SK-N-SH (cell line): ENCODE results near the gene NUMA1. TPM values are rescaled to one million over a fixed set of nuclear protein-coding genes. Genes with fewer than 3 reads are reported as not detected.

ENCODE experiments used
- CTCF ChIA-PET: fragments of 300-600, 350-600 bp; formaldehyde crosslinking; extraction: SDS; loops from one replicate; lab custom pipeline; 2021; lab: Yijun Ruan, JAX
- POLR2A ChIA-PET: fragments of 350-600 bp; sonication (Branson Sonifier 250); formaldehyde crosslinking; extraction: SDS; loops from one replicate; lab custom pipeline; 2020; ENCODE audit warnings: antibody characterized with exemption, inconsistent platforms; lab: Yijun Ruan, JAX
- DNase-seq: peaks from one replicate; pipeline ENCODE4 v3.0.0; 2012
- H2AFZ ChIP-seq: fragments of 200-600 bp; sonication (generic); 2 replicates; pipeline ENCODE4 v1.8.1; 2016; ENCODE audit warnings: antibody characterized with exemption, mild to moderate bottlenecking, low read depth
- H3F3A ChIP-seq: fragments of 200-600 bp; sonication (generic); replicated peaks from 2 replicates; pipeline ENCODE3; 2016; ENCODE audit warnings: antibody characterized with exemption, mild to moderate bottlenecking; ENCODE audit not compliant: insufficient read depth
- H3K27ac ChIP-seq, 2 experiments: fragments of 200-500 bp in 1 of 2; fragments of 200-600 bp in 1 of 2; sonication (Bioruptor generic) in 1 of 2; sonication (generic), shearing (Covaris generic) in 1 of 2; 2 replicates each; pipeline versions ENCODE4 v1.5.1 to v1.6.1; 2014 to 2016; ENCODE audit warnings: low read depth in 2 of 2, inconsistent platforms in 1 of 2, low read length in 1 of 2, mild to moderate bottlenecking in 1 of 2, mixed read lengths in 1 of 2
- H3K27me3 ChIP-seq: fragments of 200-600 bp; sonication (generic), shearing (Covaris generic); 2 replicates; pipeline ENCODE4 v1.6.1; 2016; ENCODE audit warnings: mixed run types; ENCODE audit not compliant: insufficient read depth
- H3K36me3 ChIP-seq, 2 experiments: fragments of 200-500 bp in 1 of 2; fragments of 200-600 bp in 1 of 2; sonication (Bioruptor generic) in 1 of 2; sonication (generic) in 1 of 2; replicated peaks in 1 of 2; 2 replicates each; pipeline versions ENCODE3 to v1.5.1; 2014 to 2016; ENCODE audit warnings: low read length in 1 of 2, mild to moderate bottlenecking in 1 of 2; ENCODE audit not compliant: insufficient read depth in 2 of 2, control insufficient read depth in 1 of 2
- H3K4me1 ChIP-seq, 2 experiments: fragments of 200-500 bp in 1 of 2; fragments of 200-600 bp in 1 of 2; sonication (Bioruptor generic) in 1 of 2; sonication (generic), shearing (Covaris generic) in 1 of 2; 2 replicates each; pipeline versions ENCODE4 v1.5.1 to v1.6.1; 2014 to 2016; ENCODE audit warnings: low read depth in 1 of 2, low read length in 1 of 2, mixed run types in 1 of 2; ENCODE audit not compliant: insufficient read depth in 2 of 2, control insufficient read depth in 1 of 2
- H3K4me2 ChIP-seq: fragments of 200-600 bp; sonication (generic), shearing (Covaris generic); 2 replicates; pipeline ENCODE4 v1.6.1; 2017; ENCODE audit warnings: mixed run types
- H3K4me3 ChIP-seq, 2 experiments: fragments of 200-500 bp in 1 of 2; fragments of 200-600 bp in 1 of 2; sonication (Bioruptor generic) in 1 of 2; sonication (generic), shearing (Covaris generic) in 1 of 2; 2 replicates each; pipeline versions ENCODE4 v1.5.1 to v1.8.1; 2014 to 2016; ENCODE audit warnings: low read depth in 2 of 2, inconsistent platforms in 1 of 2, low read length in 1 of 2, mild to moderate bottlenecking in 1 of 2, mixed read lengths in 1 of 2, moderate library complexity in 1 of 2
- H3K79me2 ChIP-seq: fragments of 200-600 bp; sonication (generic); 2 replicates; pipeline ENCODE4 v1.8.1; 2017; ENCODE audit warnings: mild to moderate bottlenecking; ENCODE audit not compliant: insufficient read depth
- H3K9ac ChIP-seq: fragments of 200-600 bp; sonication (generic); 2 replicates; pipeline ENCODE4 v1.6.1; 2017; ENCODE audit warnings: mixed run types
- H3K9me2 ChIP-seq: fragments of 200-600 bp; sonication (generic); 2 replicates; pipeline ENCODE4 v1.6.1; 2017; ENCODE audit warnings: mixed run types
- H3K9me3 ChIP-seq: fragments of 200-600 bp; sonication (generic); 2 replicates; pipeline ENCODE4 v1.6.1; 2017; ENCODE audit warnings: mixed run types, mild to moderate bottlenecking, moderate library complexity
- H4K20me1 ChIP-seq: fragments of 200-600 bp; sonication (generic); 2 replicates; pipeline ENCODE4 v1.6.1; 2017; ENCODE audit warnings: mild to moderate bottlenecking, mixed run types; ENCODE audit not compliant: insufficient read depth
- CHD2 ChIP-seq: fragments of 150-350 bp; IDR thresholded peaks from 2 replicates; pipeline ENCODE4 v1.6.1; 2018; ENCODE audit warnings: low read length; ENCODE audit not compliant: partially characterized antibody
- CTCF ChIP-seq: fragments of 200-600 bp; sonication (generic); IDR thresholded peaks from 2 replicates; pipeline ENCODE4 v1.6.1; 2017; ENCODE audit warnings: antibody characterized with exemption, mild to moderate bottlenecking, moderate library complexity
- ELF1 ChIP-seq: IDR thresholded peaks from 2 replicates; pipeline ENCODE4 v1.4.0; 2012
- EP300 ChIP-seq, 2 experiments: IDR thresholded peaks; 2 replicates each; pipeline versions ENCODE4 v1.4.0 to v1.6.1; 2012; ENCODE audit warnings: borderline replicate concordance in 1 of 2, low read depth in 1 of 2, low read length in 1 of 2
- EZH2phosphoT487 ChIP-seq: fragments of 200-600 bp; sonication (generic); IDR thresholded peaks from 2 replicates; pipeline ENCODE4 v1.6.1; 2017; ENCODE audit warnings: low read depth, mixed run types, mild to moderate bottlenecking, antibody characterized with exemption, moderate library complexity, borderline replicate concordance
- FOSL2 ChIP-seq: IDR thresholded peaks from 2 replicates; pipeline ENCODE4 v1.4.0; 2012; ENCODE audit warnings: low read depth, mild to moderate bottlenecking, moderate library complexity, borderline replicate concordance
- FOXJ3 ChIP-seq: sonication (generic); formaldehyde crosslinking; IDR thresholded peaks from 2 replicates; pipeline ENCODE4 v1.5.1; 2020; ENCODE audit warnings: mild to moderate bottlenecking, missing genetic modification reagents
- GABPA ChIP-seq: IDR thresholded peaks from 2 replicates; pipeline ENCODE4 v1.4.0; 2012; ENCODE audit warnings: low read depth, mild to moderate bottlenecking
- GATA2 ChIP-seq: sonication (generic); formaldehyde crosslinking; IDR thresholded peaks from 2 replicates; pipeline ENCODE4 v1.5.0; 2020; ENCODE audit warnings: mild to moderate bottlenecking, missing genetic modification reagents
- MAX ChIP-seq: IDR thresholded peaks from 2 replicates; pipeline ENCODE4 v1.4.0; 2012; ENCODE audit warnings: low read depth
- MEF2A ChIP-seq: IDR thresholded peaks from 2 replicates; pipeline ENCODE4 v1.4.0; 2012; ENCODE audit warnings: low read depth, borderline replicate concordance
- NRF1 ChIP-seq: IDR thresholded peaks from 2 replicates; pipeline ENCODE4 v1.6.1; 2012; ENCODE audit warnings: low read depth, mild to moderate bottlenecking, low read length
- PBX3 ChIP-seq: IDR thresholded peaks from 2 replicates; pipeline ENCODE4; 2012
- RFX5 ChIP-seq: IDR thresholded peaks from 2 replicates; pipeline ENCODE4 v1.6.1; 2012; ENCODE audit warnings: mild to moderate bottlenecking, improper control_type of control experiment, low read length
- RXRA ChIP-seq: IDR thresholded peaks from 2 replicates; pipeline ENCODE4 v1.4.0; 2012; ENCODE audit warnings: low read depth, mild to moderate bottlenecking, borderline replicate concordance
- SIN3A ChIP-seq: IDR thresholded peaks from 2 replicates; pipeline ENCODE4 v1.6.1; 2012; ENCODE audit warnings: low read depth, mild to moderate bottlenecking, low read length, moderate library complexity, borderline replicate concordance
- USF2 ChIP-seq: fragments of 150-350 bp; IDR thresholded peaks from 2 replicates; pipeline ENCODE4 v1.6.1; 2017; ENCODE audit warnings: antibody characterized with exemption, low read length, low read depth, borderline replicate concordance
- ZBTB33 ChIP-seq: IDR thresholded peaks from 2 replicates; pipeline ENCODE4 v1.4.0; 2012; ENCODE audit warnings: low read depth, borderline replicate concordance
- WGBS: methylation state at CpG from one replicate; pipeline ENCODE4 v1.1.6; 2017; ENCODE audit warnings: low lambda C conversion rate; 5-methylcytosine and 5-hydroxymethylcytosine counted together
- polyA plus RNA-seq, 3 experiments: library from polyadenylated mRNA; depleted of rRNA; stranded (reverse); fragments of >200 nt; gene quantifications; 2 replicates each; pipeline ENCODE4 v1.2.3, GENCODE V29; 2012

The NUMA1 gene
- polyA plus RNA-seq, 1 of the 3 experiments (the other 2 are of a cell fraction) = 111 TPM

GRCh38 chr11:72013765-72014711, 66.3 kb downstream of the NUMA1 start:
- WGBS = 91% methylated on average over 36 of the region's 38 CpGs
- H3F3A ChIP-seq = peaks cover 15% of the 10 kb centered on the region
- H3K79me2 ChIP-seq = peaks cover 2% of the 10 kb centered on the region; the same call in 1 of the 2 replicates
- H3K27me3 ChIP-seq = no peaks in the 10 kb centered on the region
- H3K4me2 ChIP-seq = no peak overlapping the region
- CTCF ChIA-PET = interaction anchor here (0.7 to 21.4 kb wide), 10 partner anchors 8 to 420 kb away, joined by 3 to 416 read pairs (median 10); partner anchors contain the start of genes CLPB and LAMTOR1
- no peak overlapping the region for H3K9ac ChIP-seq
- no peaks in the 10 kb centered on the region for H3K9me3 ChIP-seq
- no peak overlapping the region for H3K4me3 ChIP-seq
- peaks cover 45 to 100% of the 10 kb centered on the region in 2 experiments for H3K36me3 ChIP-seq
- no peak overlapping the region for H2AFZ ChIP-seq
- H3K4me1 ChIP-seq = no peaks in the 10 kb centered on the region; a peak in 1 of 4 replicates
- H4K20me1 ChIP-seq = peaks cover 39% of the 10 kb centered on the region; the same call in 1 of the 2 replicates
- H3K27ac ChIP-seq = no peak overlapping the region
- no peaks in the 10 kb centered on the region for H3K9me2 ChIP-seq
- POLR2A ChIA-PET = interaction anchor here (0.7 to 2.3 kb wide), 5 partner anchors 9 to 78 kb away, joined by 3 to 6 read pairs (median 3); no protein-coding TSS in a partner anchor
- TF ChIP-seq GABPA (no peak), CHD2 (no peak), MAX (no peak), ELF1 (no peak), GATA2 (no peak), SIN3A (no peak), RFX5 (no peak), USF2 (no peak), ZBTB33 (no peak), NRF1 (no peak), FOSL2 (no peak), MEF2A (no peak), RXRA (no peak), CTCF (no peak), PBX3 (no peak), FOXJ3 (CRISPR knock-in tag) (no peak), EP300 (IDR thresholded peaks at IDR 0.05; ENCODE audit: borderline replicate concordance in 1 of 2, low read depth in 1 of 2, low read length in 1 of 2) (no peak), EZH2phosphoT487 (no peak)
- no peak for DNase-seq
